Prostate gland (tissue), 2 donors: ENCODE measurements around the gene CNTNAP2. TPM values are rescaled to one million over a fixed set of nuclear protein-coding genes. Genes with fewer than 3 reads are reported as not detected.

Source experiments
- DNase-seq: peaks from one replicate; pipeline ENCODE4 v3.0.0-alpha.2; 2019; ENCODE audit warnings: low spot score
- H3K27ac ChIP-seq, 2 donors: fragments of 200-600 bp; sonication (generic); 2 replicates each; pipeline ENCODE4 v1.5.1; 2017 to 2019
- H3K27me3 ChIP-seq: fragments of 200-600 bp; sonication (generic); replicated peaks from 2 replicates; pipeline ENCODE4 v1.5.1; 2019; ENCODE audit not compliant: insufficient read depth
- H3K36me3 ChIP-seq, 2 donors: fragments of 200-600 bp; sonication (generic); 1 replicate in 1 of 2; 2 replicates in 1 of 2; pipeline versions ENCODE4 v1.5.1 to v1.8.1; 2017 to 2019
- H3K4me1 ChIP-seq: fragments of 200-600 bp; sonication (generic); replicated peaks from 2 replicates; pipeline ENCODE4 v1.5.1; 2019
- H3K4me3 ChIP-seq, 2 donors: fragments of 200-600 bp; sonication (generic); 2 replicates each; pipeline ENCODE4 v1.5.1; 2017 to 2019
- H3K9me3 ChIP-seq: fragments of 200-600 bp; sonication (generic); 2 replicates; pipeline ENCODE4 v1.5.1; 2017
- POLR2A ChIP-seq: fragments of 450-650 bp; IDR thresholded peaks from one replicate; pipeline ENCODE4 v1.6.1; 2016; ENCODE audit warnings: antibody characterized with exemption, mild to moderate bottlenecking
- POLR2AphosphoS5 ChIP-seq: sonication (generic); formaldehyde crosslinking; IDR thresholded peaks from one replicate; pipeline ENCODE4 v1.6.1; 2017; ENCODE audit warnings: antibody characterized with exemption
- WGBS: methylation state at CpG from one replicate; pipeline ENCODE4 v1.1.5; 2018; 5-methylcytosine and 5-hydroxymethylcytosine counted together
- intact Hi-C: fragments of 100-400 bp; cut with DNase I; formaldehyde crosslinking; loops from one replicate; pipeline ENCODE4 v1.14.2; 2022
- total RNA-seq, 2 donors: library from RNA; depleted of rRNA; stranded (reverse); fragments of >200 nt; gene quantifications; one replicate each; pipeline ENCODE4 v1.1.0, GENCODE V29; 2016
- TF ChIP-seq, protein P1 (sequence below), 4 experiments: fragments of 200-600 bp in 2 of 4; fragments of 450-650 bp in 2 of 4; sonication (generic) in 2 of 4; IDR thresholded peaks; 1 replicate in 3 of 4; 2 replicates in 1 of 4; pipeline ENCODE4 v1.5.1; 2016 to 2019; ENCODE audit warnings: antibody characterized with exemption in 4 of 4, mild to moderate bottlenecking in 2 of 4, moderate library complexity in 2 of 4

CNTNAP2 gene
- total RNA-seq = 10 to 100 TPM; 10.6 to 43.7 TPM

DNA sequence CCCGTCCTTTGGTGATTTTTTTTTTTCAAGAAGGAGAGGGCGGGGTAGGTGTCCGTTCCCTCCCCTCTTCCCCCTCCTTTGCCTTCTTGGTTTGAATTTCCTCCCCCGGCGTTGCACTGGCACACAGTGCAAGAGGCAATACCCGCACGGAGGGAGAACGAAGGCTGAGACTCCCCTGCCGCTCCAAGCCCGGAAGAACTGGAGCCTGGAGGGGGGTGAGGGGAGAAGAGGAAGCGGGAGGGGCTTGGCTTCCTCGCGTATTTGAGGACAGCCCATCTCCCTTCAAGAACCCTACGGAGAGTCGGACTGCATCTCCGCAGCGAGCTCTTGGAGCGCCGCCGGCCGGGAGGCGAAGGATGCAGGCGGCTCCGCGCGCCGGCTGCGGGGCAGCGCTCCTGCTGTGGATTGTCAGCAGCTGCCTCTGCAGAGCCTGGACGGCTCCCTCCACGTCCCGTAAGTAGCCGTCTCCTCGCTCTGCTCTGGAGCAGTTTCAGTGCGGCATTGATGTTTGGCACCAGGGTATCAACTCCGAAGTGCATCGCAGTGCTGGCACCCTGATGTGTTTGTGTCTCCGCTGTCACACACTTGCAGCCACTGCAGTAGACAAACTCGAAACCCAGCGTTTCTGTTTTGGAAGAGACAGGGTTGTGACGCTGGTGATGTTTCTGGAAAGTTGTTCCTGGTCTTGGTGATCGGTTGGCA, at the start of gene CNTNAP2:
CNTNAP2 (plus strand) TSS at position 281 of the 702 bp plus-strand sequence; CDS start at position 357, 76 bp downstream.
- Histone ChIP-seq H3K4me3 (peak within 1 kb of the TSS; percentile 37 to 41), H3K27me3 (peaks cover 2% of the 10 kb centered on the region), H3K36me3 (no peaks in the 10 kb centered on the region), H3K27ac (no peak within 1 kb of the TSS), H3K4me1 (no peaks in the 10 kb centered on the region), H3K9me3 (no peaks in the 10 kb centered on the region)
- TF ChIP-seq POLR2A = no peak
- TF ChIP-seq, protein P1, sequence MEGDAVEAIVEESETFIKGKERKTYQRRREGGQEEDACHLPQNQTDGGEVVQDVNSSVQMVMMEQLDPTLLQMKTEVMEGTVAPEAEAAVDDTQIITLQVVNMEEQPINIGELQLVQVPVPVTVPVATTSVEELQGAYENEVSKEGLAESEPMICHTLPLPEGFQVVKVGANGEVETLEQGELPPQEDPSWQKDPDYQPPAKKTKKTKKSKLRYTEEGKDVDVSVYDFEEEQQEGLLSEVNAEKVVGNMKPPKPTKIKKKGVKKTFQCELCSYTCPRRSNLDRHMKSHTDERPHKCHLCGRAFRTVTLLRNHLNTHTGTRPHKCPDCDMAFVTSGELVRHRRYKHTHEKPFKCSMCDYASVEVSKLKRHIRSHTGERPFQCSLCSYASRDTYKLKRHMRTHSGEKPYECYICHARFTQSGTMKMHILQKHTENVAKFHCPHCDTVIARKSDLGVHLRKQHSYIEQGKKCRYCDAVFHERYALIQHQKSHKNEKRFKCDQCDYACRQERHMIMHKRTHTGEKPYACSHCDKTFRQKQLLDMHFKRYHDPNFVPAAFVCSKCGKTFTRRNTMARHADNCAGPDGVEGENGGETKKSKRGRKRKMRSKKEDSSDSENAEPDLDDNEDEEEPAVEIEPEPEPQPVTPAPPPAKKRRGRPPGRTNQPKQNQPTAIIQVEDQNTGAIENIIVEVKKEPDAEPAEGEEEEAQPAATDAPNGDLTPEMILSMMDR (IDR thresholded peaks at IDR 0.05) = no peak
- no peak for TF ChIP-seq POLR2AphosphoS5
- intact Hi-C loops = no loop called here
- peak; percentile 5 for DNase-seq
- WGBS = 2% methylated on average over 41 of the region's 42 CpGs

DNA sequence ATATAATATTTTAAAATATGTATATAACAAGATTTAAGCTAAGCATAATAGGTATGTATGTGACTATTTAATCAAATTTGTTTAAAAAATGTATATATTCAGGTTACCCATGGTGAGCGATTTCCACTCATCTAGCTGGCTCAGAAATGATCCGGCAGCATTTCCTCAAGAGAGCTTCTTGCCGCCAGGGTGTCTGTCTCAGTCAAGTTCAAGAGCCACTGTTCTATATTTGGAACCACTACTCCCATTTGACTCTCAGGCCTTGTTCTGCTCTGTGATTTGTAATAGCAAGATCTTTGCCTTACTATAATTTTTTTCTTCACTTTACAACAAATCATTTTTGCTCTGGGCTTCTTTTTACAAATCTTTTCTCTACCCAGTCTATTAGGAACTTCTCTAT, 48.7 kb upstream of the CNTNAP2 start:
- Histone ChIP-seq H3K27ac (no peak overlapping the region), H3K4me3 (no peak overlapping the region), H3K4me1 (no peaks in the 10 kb centered on the region), H3K9me3 (no peaks in the 10 kb centered on the region), H3K27me3 (no peaks in the 10 kb centered on the region), H3K36me3 (no peaks in the 10 kb centered on the region)
- TF ChIP-seq POLR2AphosphoS5 = no peak
- TF ChIP-seq, protein P1 (IDR thresholded peaks at IDR 0.05) = no peak
- no peak for TF ChIP-seq POLR2A
- WGBS = 85% methylated on average over 3 of the region's 3 CpGs
- intact Hi-C loops = no loop called here
- no peak for DNase-seq

DNA sequence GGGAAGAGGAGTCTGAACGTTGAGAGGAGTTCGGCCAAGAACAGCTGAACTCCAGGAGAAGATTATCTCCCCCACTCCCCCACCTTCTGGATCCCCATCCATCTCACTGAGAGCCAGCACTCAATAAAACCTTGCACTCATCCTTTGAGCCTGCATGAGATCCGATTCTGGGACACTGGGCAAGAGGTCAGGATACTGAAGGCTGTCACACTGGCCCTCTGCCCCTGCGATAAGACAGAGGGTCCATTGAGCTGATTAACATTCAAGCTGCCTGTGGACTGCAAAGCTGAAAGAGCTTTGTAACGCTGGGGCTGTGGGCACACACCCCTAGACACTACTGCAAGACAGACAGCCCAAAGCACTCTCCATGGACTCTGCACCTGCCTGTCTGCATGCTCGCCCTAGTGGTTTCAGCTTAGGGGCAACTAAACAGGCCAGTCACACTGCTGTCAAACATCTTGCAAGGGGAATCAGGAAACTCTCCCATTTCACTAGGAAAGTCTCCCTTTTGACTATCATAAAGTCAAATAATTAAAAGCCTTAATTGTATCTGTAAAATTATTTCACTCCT, 42.3 kb upstream of the CNTNAP2 start:
- TF ChIP-seq POLR2A (no peak), POLR2AphosphoS5 (no peak)
- TF ChIP-seq, protein P1 (IDR thresholded peaks at IDR 0.05) = no peak
- Histone ChIP-seq H3K27me3 (no peaks in the 10 kb centered on the region), H3K27ac (no peak overlapping the region), H3K4me1 (no peaks in the 10 kb centered on the region), H3K36me3 (no peaks in the 10 kb centered on the region), H3K9me3 (no peaks in the 10 kb centered on the region), H3K4me3 (no peak overlapping the region)
- intact Hi-C loops = no loop called here
- WGBS = 74% methylated on average over 6 of the region's 6 CpGs
- no peak for DNase-seq

DNA sequence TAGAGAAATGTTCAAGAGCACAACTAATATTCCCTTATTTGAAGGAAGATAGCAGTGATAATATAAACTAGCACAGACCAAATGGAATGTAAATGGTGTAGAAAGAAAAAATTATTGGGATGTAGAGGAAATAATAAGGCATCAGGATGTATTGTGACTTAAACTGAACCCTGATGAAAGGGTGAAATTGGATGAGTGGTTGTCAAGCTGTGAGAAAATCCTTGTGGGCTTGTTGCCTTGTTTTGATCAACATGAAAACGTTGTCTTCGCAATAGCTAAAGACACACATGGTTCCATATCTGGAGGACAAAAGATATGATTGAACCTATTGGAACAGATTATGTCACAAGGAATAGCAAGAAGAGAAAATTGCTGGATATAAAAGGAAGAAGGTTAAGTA, 40.3 kb upstream of the CNTNAP2 start:
- H3K27ac ChIP-seq = no peak overlapping the region
- intact Hi-C loops = no loop called here
- no peaks in the 10 kb centered on the region for H3K27me3 ChIP-seq
- TF ChIP-seq, protein P1 (IDR thresholded peaks at IDR 0.05) = no peak
- TF ChIP-seq POLR2A (no peak), POLR2AphosphoS5 (no peak)
- H3K4me3 ChIP-seq = no peak overlapping the region
- no peak for DNase-seq
- 31% methylated on average over 2 of the region's 2 CpGs for WGBS
- no peaks in the 10 kb centered on the region for H3K36me3 ChIP-seq
- no peaks in the 10 kb centered on the region for H3K9me3 ChIP-seq
- no peaks in the 10 kb centered on the region for H3K4me1 ChIP-seq

DNA sequence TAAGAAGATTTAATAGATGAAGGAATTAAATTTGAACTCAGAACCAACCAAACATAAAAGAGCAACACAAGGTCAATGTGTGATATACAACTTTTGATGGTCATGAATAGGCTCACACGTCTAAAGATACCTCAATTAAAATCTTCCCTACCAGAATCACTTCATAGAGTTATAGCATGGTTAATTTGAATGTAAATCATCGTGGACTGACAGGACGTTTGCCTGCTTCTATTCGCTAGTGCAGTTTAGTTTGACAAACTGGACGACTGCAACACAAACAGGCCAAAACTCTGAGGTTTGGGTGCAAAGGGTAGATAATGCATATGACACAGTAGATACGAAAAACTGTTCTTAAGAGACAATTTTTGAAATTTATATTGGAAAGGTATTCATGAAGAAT, 32.5 kb upstream of the CNTNAP2 start:
- Histone ChIP-seq H3K27ac (no peak overlapping the region), H3K36me3 (no peaks in the 10 kb centered on the region), H3K9me3 (no peaks in the 10 kb centered on the region), H3K27me3 (no peaks in the 10 kb centered on the region), H3K4me3 (no peak overlapping the region), H3K4me1 (no peaks in the 10 kb centered on the region)
- WGBS = 78% methylated on average over 6 of the region's 6 CpGs
- intact Hi-C loops = no loop called here
- DNase-seq = no peak
- TF ChIP-seq POLR2AphosphoS5 (no peak), POLR2A (no peak)
- TF ChIP-seq, protein P1 (IDR thresholded peaks at IDR 0.05) = no peak
